H9 (cell line): Measurements from ENCODE around the gene BACH2. TPM values are rescaled to one million over a fixed set of nuclear protein-coding genes. Genes with fewer than 3 reads are reported as not detected.

Source experiments
- DNase-seq: peaks from one replicate; pipeline ENCODE4 v3.0.0-alpha.2; 2017
- H2AFZ ChIP-seq: one replicate; pipeline ENCODE4 v1.6.1; 2013; ENCODE audit warnings: mild to moderate bottlenecking, low read length, control low read depth, moderate library complexity
- H2AK5ac ChIP-seq: 2 replicates; pipeline ENCODE4 v1.6.1; 2013; ENCODE audit warnings: low read length, control low read depth, mixed read lengths; ENCODE audit not compliant: insufficient read length
- H2BK120ac ChIP-seq: one replicate; pipeline ENCODE4 v1.6.1; 2013; ENCODE audit warnings: low read depth, mild to moderate bottlenecking, low read length, control low read depth, inconsistent platforms; ENCODE audit not compliant: poor library complexity, severe bottlenecking
- H2BK12ac ChIP-seq: 2 replicates; pipeline ENCODE4 v1.6.1; 2013; ENCODE audit warnings: low read length, control low read depth, mixed read lengths, low read depth; ENCODE audit not compliant: insufficient read length
- H2BK15ac ChIP-seq: 2 replicates; pipeline ENCODE4 v1.6.1; 2013; ENCODE audit warnings: low read depth, low read length, control low read depth
- H2BK20ac ChIP-seq: one replicate; pipeline ENCODE4 v1.6.1; 2013; ENCODE audit warnings: low read depth, mild to moderate bottlenecking, low read length, control low read depth, inconsistent platforms; ENCODE audit not compliant: poor library complexity, severe bottlenecking
- H2BK5ac ChIP-seq: 2 replicates; pipeline ENCODE4 v1.6.1; 2013; ENCODE audit warnings: low read length, control low read depth, mixed read lengths; ENCODE audit not compliant: insufficient read length
- H3K14ac ChIP-seq: 2 replicates; pipeline ENCODE4 v1.6.1; 2013; ENCODE audit warnings: low read length, control low read depth; ENCODE audit not compliant: insufficient read depth
- H3K18ac ChIP-seq: 2 replicates; pipeline ENCODE4 v1.6.1; 2013; ENCODE audit warnings: low read depth, mild to moderate bottlenecking, mixed read lengths, low read length, control low read depth; ENCODE audit not compliant: insufficient read length
- H3K23ac ChIP-seq: 2 replicates; pipeline ENCODE4 v1.6.1; 2013; ENCODE audit warnings: low read length, control low read depth, mixed read lengths, low read depth; ENCODE audit not compliant: insufficient read length
- H3K23me2 ChIP-seq: 2 replicates; pipeline ENCODE4 v1.6.1; 2013; ENCODE audit warnings: low read depth, mild to moderate bottlenecking, mixed read lengths, low read length, control low read depth; ENCODE audit not compliant: insufficient read length, poor library complexity, severe bottlenecking
- H3K27ac ChIP-seq: 2 replicates; pipeline ENCODE4 v1.5.1; 2013; ENCODE audit warnings: low read length, control low read depth, mixed read lengths, low read depth; ENCODE audit not compliant: insufficient read length
- H3K27me3 ChIP-seq: 2 replicates; pipeline ENCODE4 v1.6.1; 2013; ENCODE audit warnings: low read length, control low read depth, inconsistent platforms; ENCODE audit not compliant: insufficient read depth
- H3K4ac ChIP-seq: 2 replicates; pipeline ENCODE4 v1.6.1; 2013; ENCODE audit warnings: low read depth, mild to moderate bottlenecking, control low read depth, inconsistent platforms, low read length, moderate library complexity
- H3K4me1 ChIP-seq: 2 replicates; pipeline ENCODE4 v1.6.1; 2013; ENCODE audit warnings: low read length, control low read depth, inconsistent platforms; ENCODE audit not compliant: insufficient read depth
- H3K4me2 ChIP-seq: 2 replicates; pipeline ENCODE4 v1.6.1; 2013; ENCODE audit warnings: low read length, control low read depth, mixed read lengths; ENCODE audit not compliant: insufficient read length, insufficient read depth
- H3K56ac ChIP-seq: 2 replicates; pipeline ENCODE4 v1.6.1; 2013; ENCODE audit warnings: low read depth, mild to moderate bottlenecking, mixed read lengths, low read length, control low read depth; ENCODE audit not compliant: insufficient read length
- H3K79me1 ChIP-seq: 2 replicates; pipeline ENCODE4 v1.6.1; 2013; ENCODE audit warnings: low read depth, mild to moderate bottlenecking, moderate library complexity, low read length, control low read depth, inconsistent platforms; ENCODE audit not compliant: insufficient read depth, poor library complexity, severe bottlenecking
- H3K79me2 ChIP-seq: 2 replicates; pipeline ENCODE4 v1.6.1; 2013; ENCODE audit warnings: low read length, control low read depth, inconsistent platforms; ENCODE audit not compliant: insufficient read depth
- H3K9ac ChIP-seq: 2 replicates; pipeline ENCODE4 v1.6.1; 2013; ENCODE audit warnings: low read length, control low read depth, mixed read lengths; ENCODE audit not compliant: insufficient read length; ENCODE audit errors: extremely low read depth
- H3K9me3 ChIP-seq: one replicate; pipeline ENCODE4 v1.6.1; 2013; ENCODE audit warnings: low read depth, low read length, inconsistent platforms; ENCODE audit not compliant: control insufficient read depth
- H3T11ph ChIP-seq: one replicate; pipeline ENCODE4 v1.6.1; 2013; ENCODE audit warnings: mild to moderate bottlenecking, low read length, control low read depth, inconsistent platforms
- H4K20me1 ChIP-seq: one replicate; pipeline ENCODE4 v1.6.1; 2013; ENCODE audit not compliant: control insufficient read depth, insufficient read length, insufficient read depth
- H4K5ac ChIP-seq: 2 replicates; pipeline ENCODE4 v1.6.1; 2013; ENCODE audit warnings: low read depth, mild to moderate bottlenecking, mixed read lengths, low read length, control low read depth; ENCODE audit not compliant: insufficient read length
- H4K8ac ChIP-seq: replicated peaks from 2 replicates; pipeline ENCODE4 v1.6.1; 2013; ENCODE audit warnings: low read length, control low read depth, mixed read lengths, low read depth; ENCODE audit not compliant: insufficient read length
- H4K91ac ChIP-seq: 2 replicates; pipeline ENCODE4 v1.6.1; 2013; ENCODE audit warnings: low read depth, mild to moderate bottlenecking, moderate library complexity, mixed read lengths, low read length, control low read depth; ENCODE audit not compliant: insufficient read length
- H3K27ac Mint-ChIP-seq, 3 experiments: 2 replicates in 2 of 3; 3 replicates in 1 of 3; pipeline ENCODE4 v1.8.0; 2020 to 2021; ENCODE audit warnings: mixed read lengths in 3 of 3, mild to moderate bottlenecking in 1 of 3, moderate library complexity in 1 of 3
- H3K27me3 Mint-ChIP-seq: 2 replicates; pipeline ENCODE4 v1.8.0; 2021; ENCODE audit warnings: low read depth, mild to moderate bottlenecking, moderate library complexity, mixed read lengths
- H3K36me3 Mint-ChIP-seq, 3 experiments: 2 replicates in 2 of 3; 3 replicates in 1 of 3; pipeline ENCODE4 v1.8.0; 2020 to 2021; ENCODE audit warnings: low read depth in 3 of 3, mixed read lengths in 3 of 3; ENCODE audit not compliant: insufficient read depth in 1 of 3
- H3K4me1 Mint-ChIP-seq, 2 experiments: 2 replicates each; pipeline ENCODE4 v1.8.0; 2020; ENCODE audit warnings: mixed read lengths in 2 of 2
- H3K4me3 Mint-ChIP-seq, 2 experiments: 2 replicates in 1 of 2; 3 replicates in 1 of 2; pipeline ENCODE4 v1.8.0; 2020 to 2021; ENCODE audit warnings: mild to moderate bottlenecking in 2 of 2, mixed read lengths in 2 of 2, moderate library complexity in 1 of 2
- H3K9me3 Mint-ChIP-seq, 2 experiments: 2 replicates in 1 of 2; 3 replicates in 1 of 2; pipeline ENCODE4 v1.8.0; 2020; ENCODE audit warnings: mild to moderate bottlenecking in 2 of 2, mixed read lengths in 2 of 2, moderate library complexity in 1 of 2
- CTCF ChIP-seq: fragments of 200-600 bp; sonication (generic); conservative IDR thresholded peaks from 3 replicates; pipeline ENCODE4 v1.8.0; 2021; ENCODE audit warnings: antibody characterized with exemption, mild to moderate bottlenecking
- WGBS: extraction: QIAGEN DNeasy Blood & Tissue Kit; methylation state at CpG from one replicate; pipeline ENCODE4 v1.1.7; 2013; ENCODE audit warnings: missing lambda C conversion rate, low lambda C conversion rate, mixed read lengths; ENCODE audit not compliant: insufficient read length; ENCODE audit errors: extremely low coverage; 5-methylcytosine and 5-hydroxymethylcytosine counted together
- total RNA-seq: library from RNA; stranded (reverse); gene quantifications from 2 replicates; pipeline ENCODE4 v1.2.1, GENCODE V29; 2021

The BACH2 gene
- total RNA-seq, 1 experiment from 2014 or later: 2.0 TPM

GRCh38 chr6:89938014-89938413 lies 358.6 kb downstream of the BACH2 start:
- DNase-seq: no peak
- Histone ChIP-seq H3K27ac (no peak overlapping the region), H4K8ac (no peak overlapping the region), H2BK120ac (no peak overlapping the region), H3K79me1 (no peaks in the 10 kb centered on the region), H3K4me1 (no peaks in the 10 kb centered on the region), H4K91ac (no peak overlapping the region), H3K4me2 (no peak overlapping the region), H2BK20ac (no peak overlapping the region), H2BK12ac (no peak overlapping the region), H3K4ac (no peak overlapping the region), H3K14ac (no peak overlapping the region), H3K9ac (no peak overlapping the region), H2AFZ (no peak overlapping the region), H3T11ph (no peak overlapping the region), H4K20me1 (no peaks in the 10 kb centered on the region), H2BK15ac (no peak overlapping the region), H3K79me2 (no peaks in the 10 kb centered on the region), H2AK5ac (no peak overlapping the region), H3K9me3 (no peaks in the 10 kb centered on the region), H3K23me2 (no peaks in the 10 kb centered on the region), H4K5ac (no peak overlapping the region), H3K56ac (no peak overlapping the region), H3K27me3 (no peaks in the 10 kb centered on the region), H2BK5ac (no peak overlapping the region), H3K23ac (no peak overlapping the region), H3K18ac (no peak overlapping the region)
- no CpG with 5 or more reads among the region's 12 CpGs for WGBS
- no peak overlapping the region for H3K27ac Mint-ChIP-seq
- no peak for TF ChIP-seq CTCF
- H3K4me1 Mint-ChIP-seq: peaks cover 4 to 9% of the 10 kb centered on the region in 2 experiments
- no peaks in the 10 kb centered on the region for H3K36me3 Mint-ChIP-seq
- no peaks in the 10 kb centered on the region; a peak in 1 of 5 replicates for H3K9me3 Mint-ChIP-seq
- no peaks in the 10 kb centered on the region for H3K27me3 Mint-ChIP-seq
- H3K4me3 Mint-ChIP-seq: no peak overlapping the region
